Esophagus squamous epithelium (tissue), 4 donors: ENCODE data around the gene RIBC2.

ENCODE experiments used
- POLR2A ChIP-seq, 4 donors: fragments of 450-650 bp; IDR thresholded peaks; one replicate each; pipeline ENCODE4 v1.6.1; 2017; ENCODE audit warnings: antibody characterized with exemption in 4 of 4, mild to moderate bottlenecking in 4 of 4, moderate library complexity in 3 of 4
- TF ChIP-seq, protein P1 (sequence below), 6 experiments: fragments of 450-650 bp in 4 of 6; fragments of 200-600 bp in 2 of 6; sonication (generic) in 2 of 6; IDR thresholded peaks; one replicate each; pipeline ENCODE4 v1.5.1; 2016 to 2019; ENCODE audit warnings: antibody characterized with exemption in 6 of 6, mild to moderate bottlenecking in 4 of 6, moderate library complexity in 4 of 6

DNA sequence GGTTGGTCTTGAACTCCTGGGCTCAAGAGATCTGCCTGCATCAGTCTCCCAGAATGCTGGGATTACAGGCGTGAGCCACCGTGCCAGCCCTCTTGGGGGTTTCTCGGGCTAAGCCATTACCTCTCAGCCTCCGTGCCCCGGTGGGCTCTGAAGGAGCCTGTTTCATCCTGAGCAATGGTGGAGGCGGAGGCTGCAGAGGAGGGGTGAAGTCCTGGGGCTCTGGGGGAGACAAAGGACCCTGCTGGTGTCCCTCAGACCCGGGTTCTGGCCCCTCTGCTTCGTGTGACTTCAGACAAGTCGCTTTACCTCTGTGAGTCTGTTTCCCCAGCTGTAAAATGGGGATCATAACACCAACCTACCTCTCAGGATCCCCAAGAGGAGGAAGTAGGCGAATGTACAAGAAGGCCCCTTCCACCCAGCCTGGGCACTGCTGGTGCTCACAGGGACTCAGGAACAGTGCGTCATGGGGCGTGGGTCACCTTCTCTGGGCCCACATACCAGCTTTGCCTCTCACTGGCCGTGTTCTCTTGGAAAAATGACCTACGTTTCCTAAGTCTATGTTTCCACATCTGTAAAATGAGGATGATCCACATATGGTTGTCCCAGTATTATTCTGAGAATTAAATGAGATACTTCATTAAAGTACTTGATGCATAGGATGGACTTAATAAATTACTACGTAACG, 36.8 kb downstream of the RIBC2 start:
- TF ChIP-seq, protein P1, sequence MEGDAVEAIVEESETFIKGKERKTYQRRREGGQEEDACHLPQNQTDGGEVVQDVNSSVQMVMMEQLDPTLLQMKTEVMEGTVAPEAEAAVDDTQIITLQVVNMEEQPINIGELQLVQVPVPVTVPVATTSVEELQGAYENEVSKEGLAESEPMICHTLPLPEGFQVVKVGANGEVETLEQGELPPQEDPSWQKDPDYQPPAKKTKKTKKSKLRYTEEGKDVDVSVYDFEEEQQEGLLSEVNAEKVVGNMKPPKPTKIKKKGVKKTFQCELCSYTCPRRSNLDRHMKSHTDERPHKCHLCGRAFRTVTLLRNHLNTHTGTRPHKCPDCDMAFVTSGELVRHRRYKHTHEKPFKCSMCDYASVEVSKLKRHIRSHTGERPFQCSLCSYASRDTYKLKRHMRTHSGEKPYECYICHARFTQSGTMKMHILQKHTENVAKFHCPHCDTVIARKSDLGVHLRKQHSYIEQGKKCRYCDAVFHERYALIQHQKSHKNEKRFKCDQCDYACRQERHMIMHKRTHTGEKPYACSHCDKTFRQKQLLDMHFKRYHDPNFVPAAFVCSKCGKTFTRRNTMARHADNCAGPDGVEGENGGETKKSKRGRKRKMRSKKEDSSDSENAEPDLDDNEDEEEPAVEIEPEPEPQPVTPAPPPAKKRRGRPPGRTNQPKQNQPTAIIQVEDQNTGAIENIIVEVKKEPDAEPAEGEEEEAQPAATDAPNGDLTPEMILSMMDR (IDR thresholded peaks at IDR 0.05), result no peak
- TF ChIP-seq POLR2A (IDR thresholded peaks at IDR 0.05), result no peak
